ENCODE data around the gene DCLK1. TPM values are rescaled to one million over a fixed set of nuclear protein-coding genes. Genes with fewer than 3 reads are reported as not detected.

The DCLK1 gene
- total and polyA plus RNA-seq, 9 donors = 3.3 to 37.0 (median 20.7) TPM

DNA sequence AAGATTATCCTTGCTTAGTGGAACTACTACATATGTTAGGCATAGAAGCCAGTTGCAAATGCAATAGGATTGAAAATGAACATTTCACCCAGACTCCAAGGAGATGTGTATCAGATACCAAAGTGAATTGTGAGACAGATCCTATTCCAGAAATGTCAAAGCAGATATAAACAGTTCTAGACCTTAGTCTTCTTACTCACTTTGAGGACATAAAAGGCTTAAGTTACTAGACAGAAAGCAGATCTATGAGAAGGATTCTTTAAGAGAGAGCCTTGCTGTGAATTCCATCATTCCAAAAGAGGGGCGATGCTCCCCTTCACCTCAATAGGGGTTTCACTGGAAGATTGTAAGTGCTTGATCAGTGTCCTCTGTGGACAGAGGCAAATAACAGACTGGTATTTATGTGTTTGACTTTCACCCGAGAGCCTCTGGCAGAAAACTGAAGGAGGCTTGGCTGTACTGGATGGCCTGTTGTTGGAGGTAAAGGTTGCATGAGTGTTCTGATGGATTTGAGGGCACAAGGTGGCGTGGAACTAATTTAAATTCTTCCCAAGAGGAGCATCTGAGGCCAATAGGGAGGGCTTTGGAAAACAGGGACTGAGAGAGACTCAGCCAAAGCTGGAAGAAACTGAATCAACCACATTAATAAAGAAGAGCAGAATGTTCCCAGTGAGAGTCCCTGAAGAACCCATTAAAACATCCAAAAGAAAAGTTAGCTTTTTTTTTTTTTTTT is 194.8 kb downstream of the DCLK1 start:
- TF ChIP-seq POLR2A (IDR thresholded peaks at IDR 0.05) = no peak
- WGBS, 3 donors = 60 to 93% (median 78%) methylated on average over 3 of the region's 3 CpGs
- H3K9me3 ChIP-seq = no peaks in the 10 kb centered on the region
- no peaks in the 10 kb centered on the region for H3K4me1 ChIP-seq (ENCODE audit: insufficient read depth)
- intact Hi-C loops (cut with DNase I) = no loop called here
- no peaks in the 10 kb centered on the region for H3K36me3 ChIP-seq
- H3K27ac ChIP-seq = no peak overlapping the region
- H3K4me3 ChIP-seq = no peak overlapping the region
- DNase-seq = no peak
- H3K27me3 ChIP-seq = no peaks in the 10 kb centered on the region

DNA sequence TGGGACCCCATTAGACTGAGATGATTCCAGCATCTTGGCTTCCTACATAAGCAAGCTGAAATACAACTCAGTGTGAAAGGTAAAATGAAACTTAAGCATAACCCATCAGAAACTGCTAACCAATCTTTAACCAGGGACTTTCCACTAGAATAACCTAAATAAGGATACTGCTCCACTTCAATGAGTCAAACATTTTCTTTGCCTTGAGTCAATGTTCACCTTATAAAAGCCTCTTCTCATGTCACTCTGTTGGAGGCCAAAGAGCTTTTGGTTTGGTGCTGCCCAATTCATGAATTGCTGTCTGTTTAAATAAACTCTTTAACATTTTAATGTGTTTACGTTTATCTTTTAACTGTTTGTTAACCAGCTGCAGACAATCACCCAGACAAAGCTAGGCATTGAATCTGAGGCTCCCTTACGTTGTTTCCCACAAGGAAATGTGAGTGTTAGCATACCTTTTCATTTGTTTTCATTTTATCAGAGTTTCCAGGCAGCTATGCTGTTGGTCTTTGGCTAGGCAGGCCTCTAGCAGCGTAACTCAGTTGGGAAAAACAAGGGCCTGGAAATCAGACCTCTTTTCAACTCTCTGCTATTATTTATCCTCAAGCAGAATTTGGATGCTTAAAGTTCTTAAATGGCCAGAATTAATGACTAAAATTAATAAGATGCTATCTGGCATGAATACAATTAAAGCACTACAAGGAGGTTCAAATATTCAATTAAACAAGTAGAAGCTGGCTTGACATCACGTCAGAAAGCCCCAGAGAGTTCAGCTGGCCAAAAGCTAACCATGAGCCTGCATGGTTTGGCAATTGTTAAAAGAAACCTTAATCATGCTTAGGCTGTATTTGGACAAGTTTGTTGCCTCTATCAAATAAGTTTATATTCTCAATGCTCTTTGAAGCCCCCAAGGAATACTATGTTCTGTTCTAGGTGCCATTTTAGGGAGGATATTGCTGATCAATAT is 200.2 kb downstream of the DCLK1 start:
- WGBS, 3 donors = 36 to 46% (median 45%) methylated on average over 4 of the region's 4 CpGs
- H3K9me3 ChIP-seq = no peaks in the 10 kb centered on the region
- DNase-seq = no peak
- intact Hi-C loops (cut with DNase I) = no loop called here
- no peaks in the 10 kb centered on the region for H3K36me3 ChIP-seq
- H3K27me3 ChIP-seq = no peaks in the 10 kb centered on the region
- H3K4me1 ChIP-seq (ENCODE audit: insufficient read depth) = peaks cover 7% of the 10 kb centered on the region
- TF ChIP-seq POLR2A (IDR thresholded peaks at IDR 0.05) (no peak), EP300 (IDR thresholded peaks at IDR 0.05) (no peak), CTCF (IDR thresholded peaks at IDR 0.05) (no peak)
- no peak overlapping the region for H3K27ac ChIP-seq
- H3K4me3 ChIP-seq = no peak overlapping the region

GRCh38 chr13:35927567-35928021 is 203.6 kb downstream of the DCLK1 start:
- Histone ChIP-seq H3K27ac (no peak overlapping the region), H3K9me3 (no peaks in the 10 kb centered on the region), H3K27me3 (no peaks in the 10 kb centered on the region), H3K36me3 (no peaks in the 10 kb centered on the region), H3K4me3 (no peak overlapping the region), H3K4me1 (ENCODE audit: insufficient read depth) (peaks cover 7% of the 10 kb centered on the region)
- 59 to 83% (median 71%) methylated on average over 4 of the region's 4 CpGs for WGBS, 3 donors
- no peak for TF ChIP-seq CTCF (IDR thresholded peaks at IDR 0.05)
- no peak for TF ChIP-seq EP300 (IDR thresholded peaks at IDR 0.05)
- TF ChIP-seq POLR2A (IDR thresholded peaks at IDR 0.05) = no peak
- DNase-seq = peak in 1 of 5 donors; percentile 20
- intact Hi-C loops (cut with DNase I) = no loop called here

GRCh38 chr13:35926859-35927530 is 204.2 kb downstream of the DCLK1 start:
- Histone ChIP-seq H3K36me3 (no peaks in the 10 kb centered on the region), H3K4me3 (no peak overlapping the region), H3K4me1 (ENCODE audit: insufficient read depth) (peaks cover 7% of the 10 kb centered on the region), H3K27ac (no peak overlapping the region), H3K9me3 (no peaks in the 10 kb centered on the region), H3K27me3 (no peaks in the 10 kb centered on the region)
- 43 to 56% (median 51%) methylated on average over 2 of the region's 2 CpGs for WGBS, 3 donors
- no peak for TF ChIP-seq EP300 (IDR thresholded peaks at IDR 0.05)
- no peak for TF ChIP-seq CTCF (IDR thresholded peaks at IDR 0.05)
- no peak for TF ChIP-seq POLR2A (IDR thresholded peaks at IDR 0.05)
- intact Hi-C loops (cut with DNase I) = no loop called here
- no peak for DNase-seq
